A549 (cell line): Measurements from ENCODE around the gene FKBP3.

Experiments
- CEBPB ChIP-seq, 2 experiments: fragments of >200 bp in 1 of 2; sonication (Bioruptor Twin) in 1 of 2; formaldehyde crosslinking in 1 of 2; IDR thresholded peaks; 2 replicates each; pipeline ENCODE4 v1.6.1; 2012 to 2016
- FOSB ChIP-seq: fragments of 250-450 bp; sonication (Bioruptor Pico); IDR thresholded peaks from 2 replicates; pipeline ENCODE4 v1.5.0; 2020; ENCODE audit warnings: mild to moderate bottlenecking, moderate library complexity
- MAFK ChIP-seq: fragments of 450-650 bp; IDR thresholded peaks from 2 replicates; pipeline ENCODE4 v1.6.1; 2014; ENCODE audit not compliant: partially characterized antibody
- MAZ ChIP-seq: fragments of 150-350 bp; IDR thresholded peaks from 2 replicates; pipeline ENCODE4 v1.6.1; 2014; ENCODE audit warnings: antibody characterized with exemption, low read depth, low read length, borderline replicate concordance
- NR3C1 ChIP-seq: fragments of >200 bp; sonication (Bioruptor Twin); formaldehyde crosslinking; IDR thresholded peaks from 3 replicates; pipeline ENCODE4 v1.6.1; 2017
- SMC3 ChIP-seq: fragments of >200 bp; sonication (Bioruptor Twin); formaldehyde crosslinking; IDR thresholded peaks from 3 replicates; pipeline ENCODE4 v1.6.1; 2018; ENCODE audit warnings: inconsistent platforms
- TF ChIP-seq, protein P1 (sequence below): fragments of >200 bp; sonication (Bioruptor Twin); formaldehyde crosslinking; IDR thresholded peaks from 3 replicates; pipeline ENCODE4 v1.5.1; 2016

DNA sequence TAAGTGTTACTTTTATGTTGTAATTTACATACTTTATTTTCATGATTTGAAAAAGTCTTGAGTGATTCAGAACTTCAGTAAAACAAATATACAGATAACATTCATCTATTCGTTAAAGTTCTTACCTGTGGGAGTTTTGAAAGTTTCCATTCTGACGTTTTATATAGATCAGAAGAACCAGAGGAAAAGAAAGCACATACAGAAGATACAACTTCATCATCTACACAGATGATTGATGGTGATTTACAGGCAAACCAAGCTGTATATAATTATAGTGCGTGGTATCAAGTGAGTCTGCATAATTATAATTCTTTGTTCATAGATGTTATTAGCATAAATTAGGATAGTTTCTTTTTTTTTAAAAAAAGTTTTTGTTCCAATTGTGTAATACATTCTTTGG, 20.0 kb downstream of the FKBP3 start:
- TF ChIP-seq, protein P1, sequence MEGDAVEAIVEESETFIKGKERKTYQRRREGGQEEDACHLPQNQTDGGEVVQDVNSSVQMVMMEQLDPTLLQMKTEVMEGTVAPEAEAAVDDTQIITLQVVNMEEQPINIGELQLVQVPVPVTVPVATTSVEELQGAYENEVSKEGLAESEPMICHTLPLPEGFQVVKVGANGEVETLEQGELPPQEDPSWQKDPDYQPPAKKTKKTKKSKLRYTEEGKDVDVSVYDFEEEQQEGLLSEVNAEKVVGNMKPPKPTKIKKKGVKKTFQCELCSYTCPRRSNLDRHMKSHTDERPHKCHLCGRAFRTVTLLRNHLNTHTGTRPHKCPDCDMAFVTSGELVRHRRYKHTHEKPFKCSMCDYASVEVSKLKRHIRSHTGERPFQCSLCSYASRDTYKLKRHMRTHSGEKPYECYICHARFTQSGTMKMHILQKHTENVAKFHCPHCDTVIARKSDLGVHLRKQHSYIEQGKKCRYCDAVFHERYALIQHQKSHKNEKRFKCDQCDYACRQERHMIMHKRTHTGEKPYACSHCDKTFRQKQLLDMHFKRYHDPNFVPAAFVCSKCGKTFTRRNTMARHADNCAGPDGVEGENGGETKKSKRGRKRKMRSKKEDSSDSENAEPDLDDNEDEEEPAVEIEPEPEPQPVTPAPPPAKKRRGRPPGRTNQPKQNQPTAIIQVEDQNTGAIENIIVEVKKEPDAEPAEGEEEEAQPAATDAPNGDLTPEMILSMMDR = no peak
- TF ChIP-seq CEBPB (IDR thresholded peaks at IDR 0.05) (no peak), FOSB (CRISPR knock-in tag) (no peak), MAFK (no peak), NR3C1 (no peak), SMC3 (no peak), MAZ (no peak)
